Subcutaneous adipose tissue (tissue), 4 donors: ENCODE results near the gene STK32B. TPM values are rescaled to one million over a fixed set of nuclear protein-coding genes. Genes with fewer than 3 reads are reported as not detected.

Source experiments
- small RNA-seq: library from RNA; depleted of rRNA; stranded (forward); fragments of <200 nt; gene quantifications from one replicate; pipeline ENCODE3, GENCODE V24; 2016
- total RNA-seq, 4 donors: library from RNA; depleted of rRNA; stranded (reverse); fragments of >200 nt; gene quantifications; one replicate each; pipeline ENCODE4 v1.1.0, GENCODE V29; 2016
- TF ChIP-seq, protein P1 (sequence below): fragments of 450-650 bp; IDR thresholded peaks from one replicate; pipeline ENCODE4 v1.5.1; 2016; ENCODE audit warnings: low read depth, mild to moderate bottlenecking, control low read depth, antibody characterized with exemption, moderate library complexity

The STK32B gene
- total RNA-seq, 4 donors from 2014 or later: 1.3 to 3.2 (median 2.3) TPM

DNA sequence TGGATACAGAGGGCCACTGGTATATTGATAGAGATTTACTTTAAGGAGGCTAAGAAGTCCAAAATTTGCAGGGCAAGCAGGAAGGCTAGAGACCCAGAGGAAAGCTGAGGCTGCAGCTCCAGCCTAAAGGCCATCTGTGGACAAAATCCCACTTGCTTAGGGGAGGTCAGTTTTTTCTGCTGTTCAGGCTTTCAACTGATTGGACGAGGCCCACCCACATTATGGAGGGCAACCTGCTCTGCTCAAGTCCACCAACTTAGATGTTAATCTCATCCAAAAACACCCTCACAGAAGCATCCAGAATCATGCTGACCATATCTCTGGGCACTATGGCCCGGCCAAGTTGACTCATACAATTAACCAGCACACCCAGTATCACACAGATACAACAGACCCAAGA lies 480.8 kb downstream of the STK32B start:
- TF ChIP-seq, protein P1, sequence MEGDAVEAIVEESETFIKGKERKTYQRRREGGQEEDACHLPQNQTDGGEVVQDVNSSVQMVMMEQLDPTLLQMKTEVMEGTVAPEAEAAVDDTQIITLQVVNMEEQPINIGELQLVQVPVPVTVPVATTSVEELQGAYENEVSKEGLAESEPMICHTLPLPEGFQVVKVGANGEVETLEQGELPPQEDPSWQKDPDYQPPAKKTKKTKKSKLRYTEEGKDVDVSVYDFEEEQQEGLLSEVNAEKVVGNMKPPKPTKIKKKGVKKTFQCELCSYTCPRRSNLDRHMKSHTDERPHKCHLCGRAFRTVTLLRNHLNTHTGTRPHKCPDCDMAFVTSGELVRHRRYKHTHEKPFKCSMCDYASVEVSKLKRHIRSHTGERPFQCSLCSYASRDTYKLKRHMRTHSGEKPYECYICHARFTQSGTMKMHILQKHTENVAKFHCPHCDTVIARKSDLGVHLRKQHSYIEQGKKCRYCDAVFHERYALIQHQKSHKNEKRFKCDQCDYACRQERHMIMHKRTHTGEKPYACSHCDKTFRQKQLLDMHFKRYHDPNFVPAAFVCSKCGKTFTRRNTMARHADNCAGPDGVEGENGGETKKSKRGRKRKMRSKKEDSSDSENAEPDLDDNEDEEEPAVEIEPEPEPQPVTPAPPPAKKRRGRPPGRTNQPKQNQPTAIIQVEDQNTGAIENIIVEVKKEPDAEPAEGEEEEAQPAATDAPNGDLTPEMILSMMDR: no peak

DNA sequence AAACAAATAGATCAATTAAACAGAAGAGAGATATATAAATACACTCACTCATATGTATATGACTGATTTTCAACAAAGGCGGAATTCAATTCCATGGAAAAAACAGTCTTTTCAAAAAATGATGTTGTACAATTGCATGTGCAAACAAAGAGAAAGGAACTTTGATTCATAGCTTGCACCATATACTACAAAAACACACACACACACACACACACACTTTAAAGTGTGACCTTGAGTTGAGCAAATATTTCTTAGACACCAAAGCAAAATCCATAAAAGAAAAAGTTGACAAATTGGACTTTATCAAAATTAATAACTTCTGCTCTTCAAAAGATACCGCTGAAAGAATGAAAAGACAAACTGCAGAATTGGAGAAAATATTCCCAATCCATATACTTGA lies 488.3 kb downstream of the STK32B start:
- TF ChIP-seq, protein P1: no peak

DNA sequence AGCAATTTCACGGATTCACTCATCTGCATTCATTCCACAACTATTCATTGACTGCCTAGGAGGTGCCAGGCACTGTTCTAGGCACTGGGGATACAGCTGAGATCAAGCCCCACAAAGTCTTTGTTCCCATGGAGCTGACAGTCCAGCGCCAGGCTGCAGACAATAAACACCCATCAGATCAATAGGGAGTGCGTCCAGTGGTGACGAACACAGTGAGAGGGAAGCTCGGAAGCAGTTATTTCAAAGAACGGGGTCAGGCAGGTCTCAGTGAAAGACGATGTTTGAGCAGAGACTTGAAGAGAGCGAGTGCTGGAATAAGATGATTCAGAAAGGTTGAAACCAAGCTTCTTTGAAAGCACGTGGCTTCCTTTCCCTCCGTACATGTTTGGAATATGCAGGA lies 489.9 kb downstream of the STK32B start:
- TF ChIP-seq, protein P1: no peak

DNA sequence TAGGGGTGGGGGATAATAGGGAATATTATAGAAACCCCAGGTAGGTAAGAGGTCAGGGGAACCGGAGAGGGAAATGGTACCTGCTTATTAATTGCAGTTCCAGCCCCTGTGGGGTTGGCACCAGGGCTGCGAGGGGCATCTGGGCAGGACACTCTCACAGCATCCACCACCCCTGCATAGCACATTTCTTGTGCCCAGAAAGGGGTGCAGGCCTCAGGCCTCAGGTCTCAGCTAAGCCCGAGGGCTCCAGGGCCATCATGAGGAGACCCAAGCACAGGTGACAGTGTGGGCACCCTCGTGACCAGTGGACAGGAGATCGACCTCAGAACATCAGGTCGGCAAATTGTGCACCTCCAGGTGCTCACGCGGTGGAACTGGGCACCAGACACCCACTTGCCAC lies 492.4 kb downstream of the STK32B start:
- TF ChIP-seq, protein P1: no peak

DNA sequence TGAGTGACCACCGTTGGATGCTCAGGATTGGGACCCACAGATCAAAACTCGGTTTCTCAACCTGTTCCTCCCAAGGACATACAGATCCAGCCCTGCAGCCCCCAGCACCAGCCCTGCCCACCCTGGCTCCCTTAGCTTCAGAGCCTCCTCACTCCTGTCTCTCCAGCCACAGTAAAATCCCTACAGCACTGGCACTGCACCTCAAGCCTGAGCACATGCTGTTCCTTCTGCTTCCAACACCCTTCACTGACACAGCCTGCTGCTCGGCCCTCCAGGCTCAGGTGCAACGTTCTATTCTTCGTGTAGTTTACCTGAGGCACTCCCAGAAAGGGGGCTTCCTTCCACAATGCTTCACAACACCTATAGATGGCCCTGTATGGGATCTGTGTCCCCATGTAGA lies 493.5 kb downstream of the STK32B start:
- TF ChIP-seq, protein P1: no peak

DNA sequence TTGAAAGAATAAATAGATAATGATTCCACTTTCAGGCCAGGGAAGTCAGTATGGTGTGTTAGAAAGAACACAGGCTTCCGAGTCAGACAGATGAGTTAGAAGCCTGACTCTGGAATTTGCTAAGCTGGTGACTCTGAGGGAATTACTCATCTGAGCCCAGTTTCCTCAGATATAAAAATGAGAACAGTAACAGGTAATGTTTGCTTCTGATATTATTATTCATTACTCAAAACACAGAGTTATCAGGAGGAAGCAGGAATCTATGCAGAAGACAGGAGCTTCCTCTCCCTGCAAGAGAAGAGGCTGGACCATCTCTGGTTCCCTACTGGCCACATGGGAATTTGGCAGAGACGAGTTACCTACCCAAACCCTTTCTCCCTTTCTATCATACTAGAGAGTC lies 494.0 kb downstream of the STK32B start:
- TF ChIP-seq, protein P1: no peak

DNA sequence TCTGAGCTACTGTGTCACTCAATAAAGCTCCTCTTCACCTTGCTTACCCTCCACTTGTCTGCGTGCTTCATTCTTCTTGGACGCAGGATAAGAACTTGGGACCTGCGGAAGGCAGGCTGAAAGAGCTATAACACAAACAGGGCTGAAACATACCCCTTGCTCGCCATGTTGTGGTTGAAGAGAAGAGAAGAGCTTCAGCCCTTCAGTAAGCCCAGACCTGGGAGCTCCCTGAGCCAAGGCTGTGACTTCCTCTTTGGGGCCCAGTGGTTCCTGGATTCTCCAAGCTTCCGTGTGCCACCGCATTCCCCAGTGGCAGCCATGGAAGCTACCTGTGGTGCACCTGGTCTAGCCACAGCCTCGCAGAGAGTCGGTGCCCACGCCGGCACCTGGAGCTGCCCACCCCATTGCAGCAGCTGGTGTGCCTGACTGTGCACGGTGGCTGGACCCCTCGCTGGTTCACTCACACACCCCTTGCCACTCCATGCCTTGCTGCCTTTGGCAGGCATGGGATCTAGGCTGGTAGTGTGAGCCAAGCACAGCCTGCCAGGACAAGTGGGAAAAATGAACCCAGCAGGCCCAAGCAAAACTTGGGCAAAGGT lies 496.5 kb downstream of the STK32B start:
- TF ChIP-seq, protein P1: no peak

Small RNAs within 50 kb of the gene (small RNA-seq; reads per million reads assigned to genes)
- 0.49 reads per million for gene RF00019

Other genes starting within 250 kb of the STK32B start
- 10 to 100 TPM; 11.6 to 15.2 (median 12.6) TPM for gene MSX1, start 191.8 kb upstream of the STK32B start, total RNA-seq
- gene CYTL1, start 32.0 kb upstream of the STK32B start, total RNA-seq: 1 to 10 TPM in 2 of 4 donors, under 1 TPM in 1, not detected in 1; 0.98 to 2.4 (median 1.2) TPM